IMR-90 (cell line): ENCODE results near the gene QSER1. TPM values are rescaled to one million over a fixed set of nuclear protein-coding genes. Genes with fewer than 3 reads are reported as not detected.

Source experiments
- ATAC-seq: fragments of 200-7000 bp; cut with Tn5 transposase; 2 replicates; pipeline ENCODE4 v1.9.1; 2020; ENCODE audit warnings: low read depth, mild to moderate bottlenecking, moderate library complexity
- BruUV-seq: library from RNA; stranded (reverse); fragments of 400-500 nt; replicated peaks from 2 replicates; lab custom pipeline; 2021; lab: Mats Ljungman, UMichigan
- CTCF ChIA-PET: fragments of 300-600 bp; formaldehyde crosslinking; extraction: SDS; loops from one replicate; lab custom pipeline; 2021; ENCODE audit warnings: antibody characterized with exemption; lab: Yijun Ruan, JAX
- POLR2A ChIA-PET: fragments of 300-600 bp; sonication (Branson Sonifier 250); formaldehyde crosslinking; loops from one replicate; lab custom pipeline; 2022; ENCODE audit warnings: antibody characterized with exemption; ENCODE audit not compliant: unreplicated experiment; lab: Charles Lee
- DNase-seq: peaks from one replicate; pipeline ENCODE4 v3.0.0; 2013
- H2AFZ ChIP-seq: replicated peaks from 2 replicates; pipeline ENCODE3; 2013; ENCODE audit warnings: low read length, mild to moderate bottlenecking; ENCODE audit not compliant: poor library complexity
- H2AK5ac ChIP-seq: 2 replicates; pipeline ENCODE4 v1.6.1; 2013; ENCODE audit warnings: low read depth, low read length, inconsistent platforms
- H2AK9ac ChIP-seq: replicated peaks from 2 replicates; pipeline ENCODE3; 2013; ENCODE audit warnings: mild to moderate bottlenecking, low read depth, low read length, moderate library complexity; ENCODE audit not compliant: poor library complexity
- H2BK120ac ChIP-seq: 2 replicates; pipeline ENCODE4 v1.6.1; 2013; ENCODE audit warnings: low read depth, low read length, inconsistent platforms
- H2BK15ac ChIP-seq: 3 replicates; pipeline ENCODE4 v1.6.1; 2013; ENCODE audit warnings: low read depth, low read length, inconsistent platforms
- H2BK20ac ChIP-seq: 2 replicates; pipeline ENCODE4 v1.6.1; 2013; ENCODE audit warnings: low read depth, mild to moderate bottlenecking, inconsistent platforms, low read length, moderate library complexity
- H2BK5ac ChIP-seq: 2 replicates; pipeline ENCODE4 v1.6.1; 2013; ENCODE audit warnings: mild to moderate bottlenecking, low read depth, low read length, inconsistent platforms; ENCODE audit not compliant: poor library complexity, severe bottlenecking
- H3K14ac ChIP-seq: replicated peaks from 2 replicates; pipeline ENCODE4 v1.6.1; 2013; ENCODE audit warnings: low read depth, low read length, inconsistent platforms
- H3K18ac ChIP-seq: 2 replicates; pipeline ENCODE4 v1.6.1; 2013; ENCODE audit warnings: low read depth, low read length, control low read depth
- H3K23ac ChIP-seq: 2 replicates; pipeline ENCODE4 v1.6.1; 2013; ENCODE audit warnings: low read depth, low read length, inconsistent platforms
- H3K27ac ChIP-seq: 2 replicates; pipeline ENCODE4 v1.5.1; 2013; ENCODE audit warnings: mild to moderate bottlenecking, control low read depth, low read length; ENCODE audit not compliant: insufficient read depth
- H3K27me3 ChIP-seq: 2 replicates; pipeline ENCODE4 v1.6.1; 2013; ENCODE audit warnings: low read length; ENCODE audit not compliant: control insufficient read depth, insufficient read depth
- H3K36me3 ChIP-seq: 2 replicates; pipeline ENCODE4 v1.6.1; 2013; ENCODE audit warnings: low read length, mixed read lengths; ENCODE audit not compliant: control insufficient read depth, insufficient read depth
- H3K4ac ChIP-seq: 2 replicates; pipeline ENCODE4 v1.6.1; 2013; ENCODE audit warnings: low read depth, low read length, inconsistent platforms
- H3K4me1 ChIP-seq: 2 replicates; pipeline ENCODE4 v1.6.1; 2013; ENCODE audit warnings: low read length, mixed read lengths; ENCODE audit not compliant: control insufficient read depth, insufficient read depth
- H3K4me2 ChIP-seq: 2 replicates; pipeline ENCODE4 v1.6.1; 2013; ENCODE audit warnings: low read depth, mild to moderate bottlenecking, control low read depth, low read length, moderate library complexity
- H3K4me3 ChIP-seq: 2 replicates; pipeline ENCODE4 v1.5.1; 2013; ENCODE audit warnings: low read depth, mild to moderate bottlenecking, control low read depth, low read length, moderate library complexity; ENCODE audit not compliant: insufficient read depth
- H3K56ac ChIP-seq: 2 replicates; pipeline ENCODE4 v1.6.1; 2013; ENCODE audit warnings: low read length, inconsistent platforms; ENCODE audit not compliant: insufficient read depth; ENCODE audit errors: extremely low read depth
- H3K79me1 ChIP-seq, 2 experiments: 2 replicates each; pipeline ENCODE4 v1.6.1; 2013; ENCODE audit warnings: low read length in 2 of 2, inconsistent platforms in 1 of 2, low read depth in 1 of 2
- H3K9ac ChIP-seq: 2 replicates; pipeline ENCODE4 v1.6.1; 2013; ENCODE audit warnings: low read depth, low read length, control low read depth
- H3K9me1 ChIP-seq: 2 replicates; pipeline ENCODE4 v1.6.1; 2013; ENCODE audit warnings: low read length, inconsistent platforms; ENCODE audit not compliant: insufficient read depth
- H3K9me3 ChIP-seq: 2 replicates; pipeline ENCODE4 v1.6.1; 2013; ENCODE audit warnings: low read length; ENCODE audit not compliant: control insufficient read depth, insufficient read depth
- H4K20me1 ChIP-seq: 2 replicates; pipeline ENCODE4 v1.6.1; 2013; ENCODE audit warnings: low read length, inconsistent platforms; ENCODE audit not compliant: insufficient read depth
- H4K5ac ChIP-seq: 2 replicates; pipeline ENCODE4 v1.6.1; 2013; ENCODE audit warnings: mild to moderate bottlenecking, low read depth, low read length, control low read depth
- H4K8ac ChIP-seq, 2 experiments: 2 replicates each; pipeline ENCODE4 v1.6.1; 2013; ENCODE audit warnings: low read depth in 2 of 2, low read length in 2 of 2, control low read depth in 1 of 2, inconsistent platforms in 1 of 2
- H4K91ac ChIP-seq: 2 replicates; pipeline ENCODE4 v1.6.1; 2013; ENCODE audit warnings: low read depth, low read length, inconsistent platforms; ENCODE audit not compliant: insufficient read depth
- BHLHE40 ChIP-seq: fragments of 150-350 bp; IDR thresholded peaks from 2 replicates; pipeline ENCODE4 v1.6.1; 2016; ENCODE audit warnings: mild to moderate bottlenecking, low read depth, low read length
- CEBPB ChIP-seq: IDR thresholded peaks from 2 replicates; pipeline ENCODE4 v1.6.1; 2012; ENCODE audit warnings: low read depth, low read length, improper control_type of control experiment
- CHD1 ChIP-seq: IDR thresholded peaks from 2 replicates; pipeline ENCODE4 v1.6.1; 2012; ENCODE audit warnings: low read depth, low read length, improper control_type of control experiment
- ELK1 ChIP-seq: fragments of 150-350 bp; IDR thresholded peaks from 2 replicates; pipeline ENCODE4 v1.6.1; 2016; ENCODE audit warnings: low read depth, mild to moderate bottlenecking, low read length, moderate library complexity, borderline replicate concordance
- FOS ChIP-seq: fragments of 150-350 bp; IDR thresholded peaks from 2 replicates; pipeline ENCODE4 v1.6.1; 2016; ENCODE audit warnings: low read depth, low read length
- MAFK ChIP-seq: IDR thresholded peaks from 2 replicates; pipeline ENCODE4 v1.6.1; 2012; ENCODE audit warnings: low read depth, low read length, improper control_type of control experiment
- MAZ ChIP-seq: IDR thresholded peaks from 2 replicates; pipeline ENCODE4 v1.6.1; 2012; ENCODE audit warnings: low read depth, mild to moderate bottlenecking, low read length, improper control_type of control experiment, moderate library complexity, borderline replicate concordance
- MXI1 ChIP-seq: IDR thresholded peaks from 2 replicates; pipeline ENCODE4 v1.6.1; 2012; ENCODE audit warnings: low read depth, mild to moderate bottlenecking, low read length, moderate library complexity, borderline replicate concordance
- NFE2L2 ChIP-seq: fragments of 150-350 bp; IDR thresholded peaks from 2 replicates; pipeline ENCODE4 v1.6.1; 2016; ENCODE audit warnings: low read depth, mild to moderate bottlenecking, low read length
- POLR2A ChIP-seq: IDR thresholded peaks from 2 replicates; pipeline ENCODE4 v1.6.1; 2012; ENCODE audit warnings: mild to moderate bottlenecking, low read depth, low read length
- RAD21 ChIP-seq: IDR thresholded peaks from 2 replicates; pipeline ENCODE4 v1.6.1; 2012; ENCODE audit warnings: low read length, improper control_type of control experiment
- RCOR1 ChIP-seq: IDR thresholded peaks from 2 replicates; pipeline ENCODE4 v1.6.1; 2012; ENCODE audit warnings: mild to moderate bottlenecking, low read length, improper control_type of control experiment; ENCODE audit not compliant: insufficient replicate concordance
- RFX5 ChIP-seq: IDR thresholded peaks from 2 replicates; pipeline ENCODE4 v1.8.0; 2012; ENCODE audit warnings: low read depth, mild to moderate bottlenecking, low read length, moderate library complexity
- SMC3 ChIP-seq: fragments of 150-350 bp; IDR thresholded peaks from 2 replicates; pipeline ENCODE4 v1.6.1; 2016; ENCODE audit warnings: low read depth, mild to moderate bottlenecking, antibody characterized with exemption, low read length, moderate library complexity
- WGBS, 2 experiments: methylation state at CpG; one replicate each; pipeline versions ENCODE4 v1.1.5 to v1.1.7; 2013; ENCODE audit warnings: missing lambda C conversion rate in 2 of 2; ENCODE audit not compliant: insufficient read length in 1 of 2; ENCODE audit errors: extremely low coverage in 2 of 2; 5-methylcytosine and 5-hydroxymethylcytosine counted together
- dilution Hi-C: fragments of 300-500 bp; cut with HindIII; formaldehyde crosslinking; loops from one replicate; pipeline ENCODE4 v1.14.3; 2018; ENCODE audit warnings: low sequenced_read_pairs; ENCODE audit not compliant: unreplicated experiment
- in situ Hi-C: fragments of 300-500 bp; cut with MboI; formaldehyde crosslinking; loops from 3 replicates; pipeline ENCODE4 v1.14.3; 2019; ENCODE audit warnings: low sequenced_read_pairs, inconsistent platforms, mixed read lengths
- intact Hi-C: fragments of 100-400 bp; cut with micrococcal nuclease; formaldehyde crosslinking; loops from 2 replicates; pipeline ENCODE4 v1.10.0; 2022
- polyA plus RNA-seq, 3 experiments: library from polyadenylated mRNA; depleted of rRNA; stranded (reverse); fragments of >200 nt; gene quantifications; 2 replicates each; pipeline ENCODE4 v1.2.3, GENCODE V29; 2012; ENCODE audit warnings: low replicate concordance in 1 of 3
- total RNA-seq: library from RNA; depleted of rRNA; stranded (reverse); fragments of >200 nt; gene quantifications from 2 replicates; pipeline ENCODE4 v1.2.3, GENCODE V29; 2012
- TF ChIP-seq, protein P1 (sequence below): fragments of 150-350 bp; IDR thresholded peaks from 2 replicates; pipeline ENCODE4 v1.6.1; 2017; ENCODE audit warnings: mild to moderate bottlenecking, antibody characterized with exemption, low read length, low read depth

Gene QSER1
- total and polyA plus RNA-seq, 2 of the 4 experiments (the other 2 are of a cell fraction) = 5.9 to 15.6 TPM

DNA sequence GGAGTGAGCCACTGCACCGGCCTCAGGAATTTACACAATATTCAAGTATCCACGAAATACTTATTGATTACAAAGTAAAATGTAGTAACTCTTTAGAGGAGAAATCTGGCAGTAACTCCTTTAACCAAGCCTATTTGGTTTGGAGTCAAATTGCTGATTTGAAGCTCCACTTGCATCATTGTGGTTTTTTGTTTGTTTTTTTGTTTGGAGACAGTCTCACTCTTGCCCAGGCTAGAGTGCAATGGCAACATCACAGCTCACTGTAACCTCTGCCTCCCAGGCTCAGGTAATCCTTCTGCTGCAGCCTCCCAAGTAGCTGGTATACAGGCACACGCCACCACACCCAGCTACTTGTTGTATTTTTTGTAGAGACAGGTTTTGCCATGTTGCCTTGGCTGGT is 6.4 kb upstream of the QSER1 start:
- Histone ChIP-seq H3K9me3 (no peaks in the 10 kb centered on the region), H4K20me1 (no peaks in the 10 kb centered on the region), H3K4me3 (no peak overlapping the region), H2BK120ac (no peak overlapping the region), H2BK5ac (no peak overlapping the region), H4K8ac (no peak overlapping the region), H3K27ac (no peak overlapping the region), H3K9ac (no peak overlapping the region), H4K5ac (no peak overlapping the region), H3K23ac (no peak overlapping the region), H3K9me1 (no peaks in the 10 kb centered on the region), H3K56ac (no peak overlapping the region), H2AK9ac (no peak overlapping the region), H3K18ac (no peak overlapping the region), H2BK15ac (no peak overlapping the region), H3K4ac (no peak overlapping the region), H2AK5ac (no peak overlapping the region), H3K4me2 (no peak overlapping the region), H3K14ac (no peak overlapping the region), H2BK20ac (no peak overlapping the region), H2AFZ (no peak overlapping the region), H3K36me3 (no peaks in the 10 kb centered on the region), H4K91ac (no peak overlapping the region), H3K79me1 (no peaks in the 10 kb centered on the region), H3K4me1 (peaks cover 2% of the 10 kb centered on the region; the same call in 1 of the 2 replicates), H3K27me3 (peaks cover 1% of the 10 kb centered on the region; the same call in 1 of the 2 replicates)
- in situ Hi-C loops = no loop called here
- CTCF ChIA-PET = interaction anchor here (0.6 to 0.8 kb wide), 2 partner anchors 17 to 75 kb away, joined by 3 to 4 read pairs; no protein-coding TSS in a partner anchor
- dilution Hi-C loops = no loop called here
- ATAC-seq (no peak), DNase-seq (no peak)
- intact Hi-C loops = no loop called here
- BruUV-seq = no TSS peak
- TF ChIP-seq ELK1 (no peak), RFX5 (no peak), MAFK (no peak), POLR2A (no peak), MAZ (no peak), CEBPB (no peak), FOS (no peak), NFE2L2 (no peak), RAD21 (no peak), MXI1 (no peak), RCOR1 (no peak), SMC3 (no peak), CHD1 (no peak), BHLHE40 (no peak)
- TF ChIP-seq, protein P1, sequence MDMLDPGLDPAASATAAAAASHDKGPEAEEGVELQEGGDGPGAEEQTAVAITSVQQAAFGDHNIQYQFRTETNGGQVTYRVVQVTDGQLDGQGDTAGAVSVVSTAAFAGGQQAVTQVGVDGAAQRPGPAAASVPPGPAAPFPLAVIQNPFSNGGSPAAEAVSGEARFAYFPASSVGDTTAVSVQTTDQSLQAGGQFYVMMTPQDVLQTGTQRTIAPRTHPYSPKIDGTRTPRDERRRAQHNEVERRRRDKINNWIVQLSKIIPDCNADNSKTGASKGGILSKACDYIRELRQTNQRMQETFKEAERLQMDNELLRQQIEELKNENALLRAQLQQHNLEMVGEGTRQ = no peak
- POLR2A ChIA-PET = no interaction called here
- WGBS, 2 experiments = no CpG with 5 or more reads among the region's 3 CpGs
